Cerebellar cortex (tissue), 1 donor: ENCODE data around the gene DCT.

Source experiments
- DNase-seq: peaks from one replicate; pipeline ENCODE4 v3.0.0-alpha.2; 2015; ENCODE audit warnings: low spot score

Gene DCT

DNA sequence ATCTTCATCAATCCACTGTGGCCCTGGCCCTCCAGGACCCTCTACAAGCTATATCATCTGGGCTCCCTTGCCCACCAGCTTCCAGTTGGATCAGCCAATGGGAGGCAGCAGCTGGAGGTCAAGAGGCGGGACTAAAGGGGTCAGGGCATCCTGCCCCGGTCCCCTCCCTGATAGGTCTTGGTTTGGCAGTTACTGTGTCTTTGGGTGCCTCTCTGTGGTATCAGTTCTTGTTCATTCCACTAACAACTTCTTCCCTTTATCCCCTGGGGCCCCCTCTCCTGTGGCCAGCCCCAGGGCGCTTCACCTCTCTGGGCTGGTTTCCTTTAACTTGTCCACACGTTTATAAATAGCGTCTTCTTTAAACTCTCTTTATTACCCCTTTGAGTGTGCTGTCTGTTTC is 83.6 kb downstream of the DCT start:
- no peak for DNase-seq

DNA sequence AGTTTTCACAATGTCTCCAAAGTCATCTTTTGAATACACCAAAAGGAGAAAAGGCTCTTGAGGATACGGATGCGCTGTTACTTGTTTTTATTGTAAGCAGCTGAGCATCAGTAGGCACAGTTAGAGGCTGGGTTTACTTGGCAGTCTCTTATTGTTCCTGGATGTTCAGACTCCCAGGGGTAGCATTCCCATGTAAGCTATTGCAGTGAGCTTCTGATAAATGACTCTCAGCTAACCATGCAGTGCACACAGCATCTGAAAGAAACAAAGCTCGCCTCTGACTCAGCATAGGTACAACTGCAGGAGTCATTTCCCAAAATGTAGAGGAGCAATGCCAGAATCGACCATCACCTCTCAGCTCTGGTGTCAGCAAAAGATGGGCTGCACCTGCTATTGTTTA is 84.8 kb downstream of the DCT start:
- no peak for DNase-seq

DNA sequence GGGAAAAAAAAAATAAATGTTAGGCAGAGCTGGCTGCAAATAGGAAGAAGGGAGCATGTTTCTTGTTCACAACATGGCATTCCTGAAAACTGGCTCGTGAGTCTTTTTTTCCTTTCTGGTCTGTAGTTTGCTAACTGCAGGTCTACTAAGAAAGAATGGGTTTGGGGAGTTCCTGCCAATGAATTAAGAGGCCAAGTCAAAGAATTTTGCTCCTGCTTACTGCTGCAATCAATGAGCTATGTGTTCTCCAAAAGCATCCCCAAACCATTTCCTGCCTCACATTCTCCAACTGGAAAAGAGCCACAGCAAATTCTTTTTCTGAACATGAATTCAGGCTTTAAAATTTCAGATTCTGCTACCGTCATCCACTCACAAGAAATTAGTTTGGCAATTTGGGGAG is 88.6 kb downstream of the DCT start:
- no peak for DNase-seq

DNA sequence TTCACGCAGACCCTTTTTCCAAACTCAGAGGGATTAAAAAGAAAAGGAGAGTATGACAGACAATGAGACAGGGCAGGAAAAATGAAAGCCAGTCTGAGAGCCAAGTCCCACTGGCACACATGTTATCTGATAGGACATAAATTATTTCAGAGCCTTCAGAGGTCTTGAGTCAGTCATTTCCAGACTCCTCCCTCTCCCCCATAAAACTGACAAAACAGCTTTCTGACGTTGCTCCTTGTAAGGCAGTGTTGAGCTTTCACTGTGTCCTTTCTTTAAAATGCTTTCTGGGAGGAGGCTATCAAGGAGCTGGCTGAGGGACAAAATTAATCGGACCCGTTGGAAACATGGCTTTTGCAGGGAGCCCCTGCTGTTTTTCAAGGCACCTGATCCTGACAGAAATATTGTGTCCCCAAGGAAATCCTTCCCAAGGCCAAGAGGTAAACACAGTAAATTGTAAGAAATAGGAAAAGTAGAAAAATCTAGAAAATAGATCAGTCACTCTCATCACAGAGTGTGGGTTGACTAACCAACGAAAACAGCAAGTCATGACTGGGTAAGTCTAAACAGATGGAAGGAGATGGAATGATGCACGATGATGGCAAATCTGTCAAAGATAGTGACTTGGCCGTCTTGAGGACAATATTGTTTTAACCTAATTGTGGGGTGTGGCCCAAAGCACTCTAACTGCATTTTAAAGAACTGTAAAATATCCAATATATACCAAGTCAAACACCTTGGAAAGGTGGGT is 89.7 kb downstream of the DCT start:
- DNase-seq = no peak

DNA sequence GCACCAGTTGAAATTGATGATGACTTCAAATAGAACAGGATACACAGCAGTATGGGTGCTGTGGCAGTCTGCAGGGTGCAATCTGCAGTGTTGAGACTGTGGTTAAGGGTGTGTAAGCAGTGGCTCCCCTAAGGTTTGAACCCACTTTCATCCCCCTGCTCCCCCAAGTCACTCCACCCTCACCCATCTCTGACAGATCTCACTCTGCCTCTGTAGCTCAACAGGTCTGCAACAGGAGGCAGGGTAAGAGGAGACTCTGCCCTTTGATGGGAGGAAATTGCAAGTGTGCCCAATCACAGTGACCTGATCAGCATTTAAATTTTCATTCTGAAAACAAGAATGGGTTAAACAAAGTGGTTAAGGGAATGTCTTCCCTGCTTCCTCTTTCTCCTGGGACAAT is 92.4 kb downstream of the DCT start:
- DNase-seq = no peak
